ENCODE measurements around the gene PTPRT. TPM values are rescaled to one million over a fixed set of nuclear protein-coding genes. Genes with fewer than 3 reads are reported as not detected.

Gene PTPRT
- total RNA-seq, 1 experiment from 2014 or later = 0.13 TPM

- H3K79me1 ChIP-seq (ENCODE audit: insufficient read depth, low read depth, low read length, poor library complexity, severe bottlenecking) = no peaks in the 10 kb centered on the region
- no peak overlapping the region for H2BK15ac ChIP-seq (ENCODE audit: low read depth, low read length)
- Mint-ChIP-seq H3K27me3 (ENCODE audit: low read depth) (no peaks in the 10 kb centered on the region; the same call in 1 of the 2 replicates), H3K4me3 (no peak overlapping the region), H3K27ac (no peak overlapping the region), H3K36me3 (ENCODE audit: insufficient read depth in 1 of 3, low read depth in 3 of 3) (no peaks in the 10 kb centered on the region), H3K9me3 (no peaks in the 10 kb centered on the region), H3K4me1 (peaks cover 12 to 18% of the 10 kb centered on the region in 2 experiments)
- H2AFZ ChIP-seq (ENCODE audit: low read length) = no peak overlapping the region
- no CpG with 5 or more reads among the region's 2 CpGs for WGBS (ENCODE audit: extremely low coverage, insufficient read length, low lambda C conversion rate)
- H3K4me2 ChIP-seq (ENCODE audit: insufficient read depth, insufficient read length, low read length) = no peak overlapping the region
- no peaks in the 10 kb centered on the region for H4K20me1 ChIP-seq (ENCODE audit: control insufficient read depth, insufficient read depth, insufficient read length)
- DNase-seq = no peak
- H3K56ac ChIP-seq (ENCODE audit: insufficient read length, low read depth, low read length) = no peak overlapping the region
- H3K9me3 ChIP-seq (ENCODE audit: control insufficient read depth, low read depth, low read length) = peaks cover 4% of the 10 kb centered on the region
- H3K18ac ChIP-seq (ENCODE audit: insufficient read length, low read depth, low read length) = no peak overlapping the region
- no peaks in the 10 kb centered on the region for H3K4me1 ChIP-seq (ENCODE audit: insufficient read depth, low read length)
- H4K8ac ChIP-seq (replicated peaks; ENCODE audit: insufficient read length, low read depth, low read length) = no peak overlapping the region
- H3K9ac ChIP-seq (ENCODE audit: extremely low read depth, insufficient read length, low read length) = no peak overlapping the region
- no peak overlapping the region for H4K91ac ChIP-seq (ENCODE audit: insufficient read length, low read depth, low read length)
- H2BK20ac ChIP-seq (ENCODE audit: low read depth, low read length, poor library complexity, severe bottlenecking) = no peak overlapping the region
- H3T11ph ChIP-seq (ENCODE audit: low read length) = no peak overlapping the region
- no peak overlapping the region for H2BK120ac ChIP-seq (ENCODE audit: low read depth, low read length, poor library complexity, severe bottlenecking)
- H3K27me3 ChIP-seq (ENCODE audit: insufficient read depth, low read length) = no peaks in the 10 kb centered on the region
- H2BK5ac ChIP-seq (ENCODE audit: insufficient read length, low read length) = no peak overlapping the region
- H3K23ac ChIP-seq (ENCODE audit: insufficient read length, low read depth, low read length) = no peak overlapping the region
- H2BK12ac ChIP-seq (ENCODE audit: insufficient read length, low read depth, low read length) = no peak overlapping the region
- no peak overlapping the region for H2AK5ac ChIP-seq (ENCODE audit: insufficient read length, low read length)
- no peaks in the 10 kb centered on the region for H3K23me2 ChIP-seq (ENCODE audit: insufficient read length, low read depth, low read length, poor library complexity, severe bottlenecking)
- H3K27ac ChIP-seq (ENCODE audit: insufficient read length, low read depth, low read length) = no peak overlapping the region
- H3K79me2 ChIP-seq (ENCODE audit: insufficient read depth, low read length) = no peaks in the 10 kb centered on the region
- TF ChIP-seq CTCF (conservative IDR thresholded peaks at IDR 0.05) = no peak
- H3K4ac ChIP-seq (ENCODE audit: low read depth, low read length) = no peak overlapping the region
- no peak overlapping the region for H4K5ac ChIP-seq (ENCODE audit: insufficient read length, low read depth, low read length)
- no peak overlapping the region for H3K14ac ChIP-seq (ENCODE audit: insufficient read depth, low read length)
Measured at GRCh38 chr20:42941629-42942028, 248.1 kb downstream of the PTPRT start.
